Stimulated activated CD4-positive, alpha-beta T cell treated with anti-CD3 and anti-CD28 coated beads, Interleukin-4, amount 100 ng/mL, for 48 hours (primary cell): ENCODE measurements around the gene GBE1.
"Not testable (repeated sequence)": the region's sequence is repeated elsewhere in the genome, so short reads cannot be mapped to it uniquely, and the experiment has no call there.

Experiments
- DNase-seq, 2 donors: peaks; one replicate each; pipeline ENCODE4 v3.0.0-alpha.2; 2020; ENCODE audit warnings: low read depth in 2 of 2

GBE1 gene

GRCh38 chr3:81760924-81761903 lies at the start of gene GBE1:
TSS of gene GBE1 (minus strand) at chr3:81761645. CDS start at chr3:81761517, 128 bp downstream.
- peak; percentile 85 to 86 for DNase-seq

- DNase-seq: no peak
Measured at GRCh38 chr3:81808900-81809299, 47.5 kb upstream of the GBE1 start.

- DNase-seq: no peak
Measured at GRCh38 chr3:81799403-81799802, 38.0 kb upstream of the GBE1 start.

- no peak for DNase-seq
Measured at GRCh38 chr3:81793410-81793809, 32.0 kb upstream of the GBE1 start.

- no peak for DNase-seq
Measured at GRCh38 chr3:81790117-81790516, 28.7 kb upstream of the GBE1 start.

- no peak for DNase-seq
Measured at GRCh38 chr3:81789691-81790090, 28.2 kb upstream of the GBE1 start.

- DNase-seq: no peak
Measured at GRCh38 chr3:81788610-81789009, 27.2 kb upstream of the GBE1 start.

GRCh38 chr3:81788044-81788443 lies 26.6 kb upstream of the GBE1 start:
- no peak for DNase-seq

GRCh38 chr3:81782585-81782984 lies 21.1 kb upstream of the GBE1 start:
- no peak for DNase-seq

GRCh38 chr3:81778678-81779182 lies 17.3 kb upstream of the GBE1 start:
- DNase-seq: no peak

- no peak for DNase-seq
Measured at GRCh38 chr3:81776643-81777042, 15.2 kb upstream of the GBE1 start.

- DNase-seq: no peak
Measured at GRCh38 chr3:81770710-81771109, 9.3 kb upstream of the GBE1 start.

- no peak for DNase-seq
Measured at GRCh38 chr3:81769299-81769698, 7.9 kb upstream of the GBE1 start.

GRCh38 chr3:81767250-81767859 lies 5.9 kb upstream of the GBE1 start:
- not testable (repeated sequence) for DNase-seq

GRCh38 chr3:81765400-81765799 lies 4.0 kb upstream of the GBE1 start:
- no peak for DNase-seq

- no peak for DNase-seq
Measured at GRCh38 chr3:81764665-81765064, 3.2 kb upstream of the GBE1 start.

GRCh38 chr3:81764002-81764401 lies 2.6 kb upstream of the GBE1 start:
- no peak for DNase-seq

GRCh38 chr3:81763001-81763400 lies 1.6 kb upstream of the GBE1 start:
- DNase-seq: no peak

- DNase-seq: no peak
Measured at GRCh38 chr3:81761904-81762580, 597 bp upstream of the GBE1 start.

GRCh38 chr3:81760215-81760614 lies 1.2 kb downstream of the GBE1 start:
- DNase-seq: no peak

- DNase-seq: not testable (repeated sequence)
Measured at GRCh38 chr3:81758771-81759170, 2.7 kb downstream of the GBE1 start.

GRCh38 chr3:81758275-81758674 lies 3.2 kb downstream of the GBE1 start:
- no peak for DNase-seq
